Tibial artery (tissue), 4 donors: Measurements from ENCODE around the gene CLIC6.

Experiments
- DNase-seq, 2 donors: peaks; one replicate each; pipeline ENCODE4 v3.0.0-alpha.2; 2019
- H3K27ac ChIP-seq, 2 donors: fragments of 200-600 bp; sonication (generic) in 1 of 2; 1 replicate in 1 of 2; 2 replicates in 1 of 2; pipeline ENCODE4 v1.5.1; 2018 to 2019; ENCODE audit warnings: mild to moderate bottlenecking in 1 of 2
- H3K27me3 ChIP-seq, 2 donors: fragments of 200-600 bp; sonication (generic) in 1 of 2; one replicate each; pipeline versions ENCODE4 v1.5.1 to v1.6.0; 2016 to 2019
- H3K36me3 ChIP-seq, 3 donors: fragments of 200-600 bp; sonication (generic) in 2 of 3; one replicate each; pipeline ENCODE4 v1.5.1; 2016 to 2019; ENCODE audit warnings: mild to moderate bottlenecking in 2 of 3
- H3K4me1 ChIP-seq, 4 donors: fragments of 200-600 bp; sonication (generic) in 2 of 4; 1 replicate in 3 of 4; 2 replicates in 1 of 4; pipeline ENCODE4 v1.5.1; 2016 to 2019
- H3K4me3 ChIP-seq, 2 donors: fragments of 200-600 bp; sonication (generic) in 1 of 2; 1 replicate in 1 of 2; 2 replicates in 1 of 2; pipeline ENCODE4 v1.5.1; 2018 to 2019; ENCODE audit warnings: mild to moderate bottlenecking in 2 of 2
- H3K9me3 ChIP-seq, 3 donors: fragments of 200-600 bp; sonication (generic) in 1 of 3; one replicate each; pipeline ENCODE4 v1.5.1; 2016 to 2019
- intact Hi-C: fragments of 100-400 bp; cut with DNase I; formaldehyde crosslinking; loops from one replicate; pipeline ENCODE4 v1.15.0; 2023; ENCODE audit warnings: low total_unique reads
- TF ChIP-seq, protein P1 (sequence below), 2 experiments: fragments of 200-600 bp in 1 of 2; fragments of 450-650 bp in 1 of 2; IDR thresholded peaks; one replicate each; pipeline ENCODE4 v1.5.1; 2017 to 2019; ENCODE audit warnings: antibody characterized with exemption in 2 of 2, mild to moderate bottlenecking in 1 of 2, moderate library complexity in 1 of 2

Gene CLIC6

DNA sequence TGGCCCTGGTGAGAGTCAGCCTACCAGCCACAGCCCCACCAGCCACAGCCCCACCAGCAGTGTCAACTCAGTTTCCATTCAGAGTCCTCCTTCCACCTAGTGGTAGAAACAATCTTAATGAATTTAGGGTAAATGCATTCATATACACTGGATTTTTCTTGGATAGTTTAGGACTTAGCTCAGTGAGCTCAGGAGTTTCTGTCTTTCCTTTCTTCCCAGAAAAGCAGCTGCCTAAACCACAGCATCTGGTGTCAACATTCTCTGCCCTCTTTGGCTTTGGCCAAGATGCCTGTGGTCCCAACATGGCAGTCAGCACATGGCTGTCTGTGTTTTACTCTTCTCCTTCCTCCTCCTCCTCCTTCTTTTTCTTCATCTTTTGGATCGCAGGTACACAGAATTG lies 94.0 kb downstream of the CLIC6 start:
- no peak overlapping the region for H3K27ac ChIP-seq
- no peak for DNase-seq
- H3K9me3 ChIP-seq, result no peaks in the 10 kb centered on the region
- H3K27me3 ChIP-seq, result no peaks in the 10 kb centered on the region
- no peaks in the 10 kb centered on the region for H3K4me1 ChIP-seq
- no peak overlapping the region for H3K4me3 ChIP-seq
- intact Hi-C loops, result no loop called here
- TF ChIP-seq, protein P1, sequence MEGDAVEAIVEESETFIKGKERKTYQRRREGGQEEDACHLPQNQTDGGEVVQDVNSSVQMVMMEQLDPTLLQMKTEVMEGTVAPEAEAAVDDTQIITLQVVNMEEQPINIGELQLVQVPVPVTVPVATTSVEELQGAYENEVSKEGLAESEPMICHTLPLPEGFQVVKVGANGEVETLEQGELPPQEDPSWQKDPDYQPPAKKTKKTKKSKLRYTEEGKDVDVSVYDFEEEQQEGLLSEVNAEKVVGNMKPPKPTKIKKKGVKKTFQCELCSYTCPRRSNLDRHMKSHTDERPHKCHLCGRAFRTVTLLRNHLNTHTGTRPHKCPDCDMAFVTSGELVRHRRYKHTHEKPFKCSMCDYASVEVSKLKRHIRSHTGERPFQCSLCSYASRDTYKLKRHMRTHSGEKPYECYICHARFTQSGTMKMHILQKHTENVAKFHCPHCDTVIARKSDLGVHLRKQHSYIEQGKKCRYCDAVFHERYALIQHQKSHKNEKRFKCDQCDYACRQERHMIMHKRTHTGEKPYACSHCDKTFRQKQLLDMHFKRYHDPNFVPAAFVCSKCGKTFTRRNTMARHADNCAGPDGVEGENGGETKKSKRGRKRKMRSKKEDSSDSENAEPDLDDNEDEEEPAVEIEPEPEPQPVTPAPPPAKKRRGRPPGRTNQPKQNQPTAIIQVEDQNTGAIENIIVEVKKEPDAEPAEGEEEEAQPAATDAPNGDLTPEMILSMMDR (IDR thresholded peaks at IDR 0.05), result no peak
- no peaks in the 10 kb centered on the region for H3K36me3 ChIP-seq

- H3K36me3 ChIP-seq, result no peaks in the 10 kb centered on the region
- no peaks in the 10 kb centered on the region for H3K4me1 ChIP-seq
- no peaks in the 10 kb centered on the region for H3K9me3 ChIP-seq
- H3K27me3 ChIP-seq, result no peaks in the 10 kb centered on the region
- intact Hi-C loops, result no loop called here
- no peak overlapping the region for H3K4me3 ChIP-seq
- DNase-seq, result no peak
- H3K27ac ChIP-seq, result no peak overlapping the region
- TF ChIP-seq, protein P1 (IDR thresholded peaks at IDR 0.05), result no peak
These were observed 96.0 kb downstream of the CLIC6 start for GRCh38 chr21:34764715-34765284.

GRCh38 chr21:34765619-34766018 lies 96.8 kb downstream of the CLIC6 start:
- no peaks in the 10 kb centered on the region for H3K4me1 ChIP-seq
- intact Hi-C loops, result no loop called here
- no peaks in the 10 kb centered on the region for H3K9me3 ChIP-seq
- no peak for DNase-seq
- no peaks in the 10 kb centered on the region for H3K27me3 ChIP-seq
- no peak overlapping the region for H3K4me3 ChIP-seq
- H3K27ac ChIP-seq, result no peak overlapping the region
- no peaks in the 10 kb centered on the region for H3K36me3 ChIP-seq
- TF ChIP-seq, protein P1 (IDR thresholded peaks at IDR 0.05), result no peak

- no peak for DNase-seq
- no peak overlapping the region for H3K27ac ChIP-seq
- no peaks in the 10 kb centered on the region for H3K4me1 ChIP-seq
- no peak overlapping the region for H3K4me3 ChIP-seq
- H3K27me3 ChIP-seq, result no peaks in the 10 kb centered on the region
- H3K36me3 ChIP-seq, result no peaks in the 10 kb centered on the region
- TF ChIP-seq, protein P1 (IDR thresholded peaks at IDR 0.05), result no peak
- intact Hi-C loops, result no loop called here
- H3K9me3 ChIP-seq, result no peaks in the 10 kb centered on the region
These were observed 98.1 kb downstream of the CLIC6 start for GRCh38 chr21:34766862-34767261.
